Effector CD8-positive, alpha-beta T cell (primary cell): Measurements from ENCODE around the gene CATSPER1.

Experiments
- DNase-seq: peaks from one replicate; lab custom pipeline; 2025; lab: John Stamatoyannopoulos, UW

CATSPER1 gene

DNA sequence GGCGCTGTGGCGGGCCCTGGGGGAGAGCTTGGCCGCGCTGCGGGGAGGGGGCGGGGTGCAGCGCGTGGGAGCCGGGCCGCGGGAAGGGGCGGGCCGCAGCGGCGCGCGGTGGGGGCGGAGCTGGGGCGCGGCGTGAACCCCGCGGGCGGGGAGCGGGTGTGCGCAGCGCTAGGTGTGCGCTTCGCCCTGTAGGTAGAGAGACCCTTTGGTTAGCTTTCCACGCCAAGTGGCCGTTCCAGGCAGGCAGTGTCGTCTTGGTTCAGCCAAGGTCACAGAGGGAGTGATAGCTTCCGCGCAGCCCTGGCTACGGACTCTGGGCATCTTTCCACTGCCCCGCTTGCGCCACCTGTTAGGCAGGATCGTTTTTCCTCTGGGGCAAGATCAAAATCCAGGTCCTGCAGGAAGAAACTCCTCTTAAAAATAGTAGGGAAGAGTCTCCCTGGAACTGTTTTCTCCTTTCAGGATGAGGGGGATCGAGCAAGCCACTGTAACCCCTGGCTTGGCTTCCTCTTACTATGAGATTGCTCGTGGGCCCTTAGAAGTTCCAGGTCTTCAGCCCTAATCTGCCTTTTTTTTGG is 23.5 kb downstream of the CATSPER1 start:
- no peak for DNase-seq

DNA sequence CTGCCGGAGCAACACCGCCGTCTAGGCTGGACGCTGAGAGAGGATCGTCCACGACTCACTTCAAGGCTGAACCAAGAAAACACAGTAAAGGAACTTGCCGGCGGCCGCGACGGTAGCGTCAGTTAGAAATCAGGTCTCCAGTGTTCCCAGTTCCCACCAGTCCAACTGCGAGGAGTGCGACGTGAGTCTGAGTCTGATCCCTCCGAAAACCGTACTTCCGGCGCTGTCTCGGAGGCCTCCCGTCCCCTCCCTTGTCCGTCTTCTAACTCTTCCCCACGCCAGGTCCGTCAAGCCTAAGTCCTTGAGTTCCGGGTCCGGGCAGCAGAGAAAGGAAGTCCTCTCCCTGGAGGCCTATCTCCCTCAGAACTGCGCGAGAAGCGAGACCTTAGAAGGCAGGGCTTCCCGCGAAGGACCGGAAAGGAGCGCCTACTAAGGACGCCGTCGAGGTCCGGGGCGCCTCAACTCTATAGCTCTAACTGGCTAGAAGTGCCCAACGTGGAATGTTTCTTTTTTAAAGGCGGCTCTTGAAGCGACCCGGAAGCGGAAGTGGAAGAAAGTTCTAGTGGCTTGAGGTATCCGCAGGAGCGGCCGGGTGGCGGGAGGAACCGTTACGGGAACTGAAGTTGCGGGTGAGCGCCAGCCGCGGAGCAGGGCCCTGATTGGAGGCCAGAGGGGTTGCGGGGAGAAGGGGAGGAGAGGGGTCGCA is 24.2 kb downstream of the CATSPER1 start, which contains the start of the genes BANF1 and EIF1AD:
Gene BANF1 (plus strand): TSS at position 562 of the 706 bp plus-strand sequence. CDS start 748 bp downstream, outside the sequence.
Gene EIF1AD (minus strand): TSS at position 216 of the 706 bp plus-strand sequence. CDS start 1,768 bp downstream, outside the sequence.
- DNase-seq, result peak; percentile 86

DNA sequence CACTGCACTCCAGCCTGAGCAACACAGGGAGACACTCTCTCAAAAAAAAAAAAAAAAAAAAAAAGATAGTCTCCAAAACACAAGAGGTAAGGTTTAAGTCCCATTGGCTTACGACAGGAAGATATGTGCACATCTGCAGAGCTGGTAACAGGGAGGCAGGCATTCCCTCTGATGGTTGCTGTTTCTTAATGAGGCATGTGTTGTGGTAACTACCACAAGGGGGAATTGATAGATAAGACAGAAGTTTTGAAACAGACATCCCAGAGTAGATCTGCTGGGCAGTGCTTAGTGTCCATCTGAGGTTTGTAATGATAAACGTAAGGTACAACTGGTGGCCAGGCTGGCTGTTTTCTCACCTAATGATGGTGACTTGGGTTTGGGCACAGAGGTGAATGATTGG is 29.0 kb downstream of the CATSPER1 start:
- no peak for DNase-seq

DNA sequence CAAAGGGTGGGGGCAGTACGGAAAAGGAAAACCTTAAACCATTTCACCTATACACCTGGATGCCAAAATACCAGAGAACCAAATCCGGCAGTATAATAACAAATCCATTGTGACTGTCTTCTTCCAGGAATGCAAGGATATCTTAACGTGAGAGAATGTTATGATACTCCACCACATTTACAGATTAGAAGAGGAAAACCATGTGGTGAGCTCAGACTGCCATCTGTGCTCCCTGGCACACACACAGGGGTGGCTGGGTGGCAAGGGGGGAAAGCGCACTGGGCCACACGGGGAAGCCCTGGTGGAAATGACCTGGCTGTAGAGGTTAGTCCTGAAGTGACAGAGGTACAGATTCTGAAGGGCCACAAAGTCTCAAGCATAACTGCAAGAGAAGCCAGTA is 34.2 kb downstream of the CATSPER1 start:
- DNase-seq, result no peak

DNA sequence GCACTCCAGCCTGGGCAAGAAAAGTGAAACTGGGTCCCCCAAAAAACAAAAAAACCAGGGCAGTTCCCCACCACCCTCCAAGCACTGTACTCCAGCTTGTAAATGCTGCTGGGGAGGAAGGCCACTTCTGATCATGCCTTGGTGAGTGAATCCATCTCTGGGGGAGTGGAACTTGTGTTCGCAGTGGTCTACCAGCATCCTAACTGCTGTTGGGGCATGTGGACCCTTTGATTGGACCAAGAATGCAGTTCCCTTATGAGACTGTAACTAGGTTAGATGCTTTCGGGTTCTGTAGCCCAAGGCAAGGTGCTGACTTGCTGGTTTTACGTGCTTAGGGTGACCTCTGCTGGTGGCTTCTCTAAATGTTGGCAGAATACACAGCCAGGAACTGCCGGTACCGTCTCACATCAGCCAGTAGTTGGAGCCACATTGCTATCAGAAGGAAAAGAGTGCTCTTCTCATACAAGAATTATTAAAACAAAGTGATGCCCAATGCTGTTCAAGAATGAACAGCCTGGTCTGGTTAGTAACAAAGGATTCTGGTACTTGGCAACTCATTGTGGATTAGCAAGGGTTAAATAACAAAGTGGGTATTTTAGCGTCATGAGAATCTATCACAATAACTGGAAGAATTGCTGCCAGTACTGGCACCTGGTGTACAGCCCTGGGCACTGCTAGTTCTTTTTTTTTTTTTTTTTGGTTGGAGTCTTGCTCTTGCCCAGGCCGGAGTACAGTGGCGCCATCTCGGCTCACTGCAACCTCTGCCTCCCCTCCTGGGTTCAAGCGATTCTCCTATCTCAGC is 37.3 kb downstream of the CATSPER1 start:
- DNase-seq, result peak; percentile 86

DNA sequence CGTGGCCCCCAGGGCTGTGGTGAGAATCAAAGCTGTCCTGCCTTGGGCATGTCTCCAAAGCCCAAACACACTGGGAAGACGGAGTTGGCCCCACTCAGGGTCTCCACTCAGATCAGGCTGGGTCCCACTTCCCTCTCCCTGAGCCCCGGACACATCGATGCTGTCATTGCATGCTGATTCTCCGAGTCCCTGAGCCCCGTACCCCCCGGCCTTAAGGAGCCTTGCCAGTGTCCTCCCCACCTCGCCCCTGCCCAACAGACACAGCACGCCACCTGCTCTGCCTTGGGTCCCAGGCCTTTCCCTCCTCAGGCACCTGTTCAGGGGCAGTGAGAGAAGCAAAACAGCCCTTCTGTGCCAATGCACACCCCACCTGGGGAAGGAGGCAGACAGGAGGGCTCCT is 38.9 kb downstream of the CATSPER1 start:
- no peak for DNase-seq

DNA sequence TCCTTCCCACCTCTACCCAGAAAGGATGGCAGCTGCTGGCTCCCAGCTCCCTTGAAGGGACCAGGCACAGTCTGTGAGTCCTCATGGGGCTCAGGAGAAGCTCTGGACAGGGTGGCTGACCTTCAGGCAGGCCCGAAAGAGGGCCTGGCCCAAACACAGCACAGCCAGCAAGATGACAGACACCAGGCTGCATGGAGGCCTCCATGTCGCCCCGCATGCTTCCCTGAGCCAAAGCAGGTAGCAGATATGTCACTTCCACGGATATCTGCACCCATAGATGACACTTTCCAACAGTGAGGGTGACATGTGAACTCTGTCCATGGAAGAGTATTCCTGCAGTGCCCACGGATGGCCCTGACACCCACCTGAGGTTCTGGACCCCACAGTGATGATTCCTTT is 42.7 kb downstream of the CATSPER1 start:
- DNase-seq, result no peak

DNA sequence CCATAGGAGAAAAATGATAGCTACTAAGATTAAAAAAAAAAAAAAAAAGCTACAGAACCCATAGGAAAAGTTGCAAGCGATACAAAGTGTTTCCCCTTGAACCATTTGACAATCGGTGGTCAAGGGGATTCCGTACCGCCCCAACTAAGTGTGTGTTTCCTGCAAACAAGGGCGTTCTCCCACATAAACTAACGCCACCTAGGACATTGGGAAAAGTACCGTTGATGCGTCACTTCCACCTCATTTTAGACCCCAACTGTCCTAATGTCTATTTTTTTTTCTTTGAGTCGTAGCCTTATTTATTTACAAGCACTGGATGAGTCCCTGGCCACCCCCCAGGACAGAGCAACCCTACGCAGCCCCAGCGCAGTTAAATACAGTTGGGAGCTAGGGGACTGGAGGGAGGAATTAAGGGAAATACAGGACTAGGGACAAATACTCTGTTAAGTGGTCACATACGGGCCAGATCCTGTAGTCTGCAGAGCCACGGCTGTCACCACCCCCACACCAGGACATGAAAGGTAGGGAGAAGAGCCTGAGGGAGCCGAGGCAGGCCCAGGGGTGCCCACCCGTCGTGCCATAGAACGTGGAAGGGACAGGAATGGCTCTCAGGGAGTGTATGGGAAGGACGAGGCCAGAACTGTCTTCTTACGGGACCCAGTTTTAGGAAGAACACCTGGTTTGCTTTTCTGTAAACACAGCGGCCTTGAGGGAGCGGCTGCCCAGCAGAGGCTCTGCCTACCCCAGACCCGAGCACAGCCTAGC is 43.3 kb downstream of the CATSPER1 start:
- no peak for DNase-seq

DNA sequence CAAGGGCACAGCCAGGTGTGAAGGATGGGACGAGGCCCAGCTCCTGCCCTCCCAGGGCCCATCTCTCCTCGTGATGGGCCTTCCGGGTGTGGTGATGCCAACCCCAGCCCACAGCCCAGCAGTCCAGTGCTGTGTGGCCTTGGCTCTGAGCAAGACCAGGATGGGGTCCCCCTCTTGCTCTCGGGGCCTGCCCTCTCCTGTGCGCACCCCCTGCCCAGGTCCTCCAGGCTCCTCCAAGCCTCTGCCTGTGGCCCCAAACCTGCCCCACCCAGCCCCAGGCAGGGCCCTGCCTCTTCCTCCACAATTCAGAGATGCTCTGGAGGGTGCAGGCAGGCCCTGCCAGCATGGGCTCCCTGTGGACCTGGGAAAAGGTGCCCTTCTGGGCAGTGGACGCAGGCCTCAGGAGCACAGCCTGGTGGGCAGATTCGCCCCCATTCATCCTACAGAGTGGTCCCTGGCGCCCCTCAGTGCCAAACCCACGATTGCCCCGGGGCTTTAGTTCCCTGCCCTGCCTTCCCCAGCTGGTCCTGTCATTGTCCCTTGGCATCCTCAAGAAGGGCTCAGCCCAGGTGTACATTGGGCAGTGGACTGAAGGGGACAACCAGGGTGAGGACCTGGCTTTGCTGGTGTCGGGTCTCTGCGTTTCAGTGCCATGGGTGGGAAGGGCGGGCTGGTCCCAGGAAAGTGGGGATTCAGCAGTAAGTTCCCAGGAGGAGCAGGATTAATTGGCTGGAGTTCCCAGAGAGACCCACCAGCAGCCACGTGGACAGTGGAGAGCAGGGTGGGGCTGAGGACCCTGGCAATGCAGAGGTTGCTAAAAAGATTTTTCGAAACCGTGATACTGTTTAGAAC is 44.1 kb downstream of the CATSPER1 start:
- DNase-seq, result no peak

DNA sequence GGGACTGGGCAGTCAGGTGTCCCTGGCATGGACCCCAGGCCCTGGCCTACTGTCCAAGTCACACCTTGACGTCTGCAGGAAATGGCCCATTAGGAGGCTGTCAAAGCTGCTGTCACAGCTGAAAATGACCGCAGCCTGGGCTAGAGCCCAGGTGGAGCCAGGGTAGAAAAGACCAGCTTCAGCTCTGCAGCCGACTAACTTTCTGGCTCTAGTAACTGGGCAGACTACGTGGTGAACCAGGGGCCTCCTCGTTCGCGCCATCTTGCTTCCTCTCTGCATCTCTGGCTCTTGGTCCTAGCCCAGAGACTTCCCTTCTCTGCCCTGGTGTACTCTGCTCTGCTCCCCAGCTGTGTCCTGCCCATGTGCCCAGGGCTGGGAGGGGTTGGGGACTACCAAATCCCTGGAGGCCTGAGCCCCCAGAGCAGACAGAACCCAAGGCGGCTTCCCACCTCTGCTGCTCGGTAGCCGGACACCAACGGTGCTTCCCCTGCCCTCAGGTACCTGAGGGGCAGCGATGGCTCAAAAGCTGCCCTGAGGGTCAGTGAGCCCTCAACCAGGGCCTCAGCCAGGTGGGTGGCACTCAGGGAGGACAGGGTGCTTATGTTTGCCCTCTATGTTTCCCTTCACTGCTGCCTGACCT is 45.1 kb downstream of the CATSPER1 start:
- DNase-seq, result no peak

DNA sequence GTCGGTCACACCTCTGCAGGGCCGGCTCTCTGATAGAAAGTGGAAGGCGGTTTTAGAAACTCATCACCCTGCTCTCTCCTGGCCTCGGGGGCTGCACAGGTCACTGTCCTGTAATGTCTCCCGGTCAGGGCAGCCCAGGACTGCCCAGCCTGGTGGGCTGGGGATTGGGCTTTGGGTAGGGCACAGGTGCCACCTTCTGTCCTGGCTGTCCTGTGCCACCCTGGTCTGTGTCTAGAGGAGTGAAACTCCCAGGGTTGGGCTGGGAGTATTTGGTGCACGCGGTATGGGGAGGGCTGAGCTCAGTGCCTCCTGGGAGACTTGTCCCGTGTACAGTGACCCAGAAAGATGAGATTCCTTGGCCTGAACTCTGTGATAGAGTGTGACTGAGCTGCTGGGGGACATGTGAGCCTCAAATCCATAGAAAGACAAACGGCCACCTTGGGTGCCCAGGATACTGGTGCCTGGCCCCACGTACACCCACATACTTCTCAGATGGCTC is 47.0 kb downstream of the CATSPER1 start:
- no peak for DNase-seq

DNA sequence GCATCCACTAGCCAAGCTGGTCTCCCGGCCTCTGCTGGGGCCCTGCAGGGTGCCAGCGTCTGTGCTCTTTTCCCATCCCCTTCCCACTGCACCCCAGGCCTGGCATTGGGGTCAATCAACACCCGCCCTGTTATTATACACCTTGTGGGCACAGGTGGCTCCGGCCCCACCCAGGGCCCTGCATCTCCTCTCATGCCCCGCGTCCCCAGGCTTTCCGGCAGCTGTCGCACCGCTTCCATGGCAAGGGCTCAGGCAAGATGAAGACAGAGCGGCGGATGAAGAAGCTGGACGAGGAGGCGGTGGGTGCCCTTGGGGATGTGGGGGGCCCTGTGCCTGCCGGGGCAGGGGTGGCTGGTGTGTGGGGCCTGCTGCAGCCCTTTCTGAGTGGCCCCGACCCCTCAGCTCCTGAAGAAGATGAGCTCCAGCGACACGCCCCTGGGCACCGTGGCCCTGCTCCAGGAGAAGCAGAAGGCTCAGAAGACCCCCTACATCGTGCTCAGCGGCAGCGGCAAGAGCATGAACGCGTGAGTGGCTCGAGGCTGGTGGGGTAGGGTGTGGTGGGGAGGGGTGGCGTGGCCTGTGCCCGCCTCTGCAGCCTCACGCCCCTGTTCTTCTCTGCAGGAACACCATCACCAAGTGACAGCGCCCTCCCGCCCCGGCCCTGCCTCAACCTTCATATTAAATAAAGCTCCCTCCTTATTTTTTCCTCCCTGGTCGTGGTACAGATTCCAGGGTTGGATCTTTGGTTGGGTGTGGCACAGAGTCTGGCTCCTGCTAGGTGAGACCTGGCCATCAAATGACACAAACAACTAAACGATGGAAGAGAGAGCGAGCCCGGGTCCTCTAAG is 47.7 kb downstream of the CATSPER1 start:
- DNase-seq, result no peak

DNA sequence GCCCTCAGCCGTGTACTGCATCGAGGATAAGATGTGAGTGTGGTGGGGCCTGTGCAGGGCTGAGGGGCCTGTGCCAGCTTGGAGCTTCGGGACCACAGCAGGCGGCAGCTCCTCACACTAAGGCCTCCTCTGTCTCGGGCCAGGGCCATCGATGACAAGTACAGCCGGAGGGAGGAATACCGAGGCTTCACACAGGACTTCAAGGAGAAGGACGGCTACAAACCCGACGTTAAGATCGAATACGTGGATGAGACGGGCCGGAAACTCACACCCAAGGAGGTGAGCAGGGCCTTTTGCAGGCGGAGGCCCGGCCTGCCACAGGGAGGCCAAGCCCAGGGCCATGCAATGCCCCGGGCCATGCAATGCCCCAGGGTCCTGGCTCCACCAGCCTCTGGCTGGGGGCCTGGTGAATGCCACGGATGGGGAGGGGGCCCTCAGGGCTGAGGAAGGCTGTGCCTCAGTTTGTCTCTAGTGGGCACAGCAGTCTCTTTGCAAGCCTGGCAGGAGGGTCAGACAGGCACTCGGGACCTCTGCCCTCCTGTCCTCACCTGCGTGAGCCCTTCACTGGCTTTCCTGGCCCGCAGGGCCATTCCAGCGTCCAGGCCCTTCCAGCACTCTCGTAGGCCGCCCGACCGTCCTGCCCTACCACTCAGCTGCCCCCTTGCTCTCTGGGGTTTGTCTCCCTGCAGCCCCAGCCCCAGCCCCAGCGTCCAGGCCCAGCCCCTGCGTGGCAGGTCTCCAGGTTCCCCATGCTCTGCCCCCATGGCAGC is 48.5 kb downstream of the CATSPER1 start:
- DNase-seq, result no peak

DNA sequence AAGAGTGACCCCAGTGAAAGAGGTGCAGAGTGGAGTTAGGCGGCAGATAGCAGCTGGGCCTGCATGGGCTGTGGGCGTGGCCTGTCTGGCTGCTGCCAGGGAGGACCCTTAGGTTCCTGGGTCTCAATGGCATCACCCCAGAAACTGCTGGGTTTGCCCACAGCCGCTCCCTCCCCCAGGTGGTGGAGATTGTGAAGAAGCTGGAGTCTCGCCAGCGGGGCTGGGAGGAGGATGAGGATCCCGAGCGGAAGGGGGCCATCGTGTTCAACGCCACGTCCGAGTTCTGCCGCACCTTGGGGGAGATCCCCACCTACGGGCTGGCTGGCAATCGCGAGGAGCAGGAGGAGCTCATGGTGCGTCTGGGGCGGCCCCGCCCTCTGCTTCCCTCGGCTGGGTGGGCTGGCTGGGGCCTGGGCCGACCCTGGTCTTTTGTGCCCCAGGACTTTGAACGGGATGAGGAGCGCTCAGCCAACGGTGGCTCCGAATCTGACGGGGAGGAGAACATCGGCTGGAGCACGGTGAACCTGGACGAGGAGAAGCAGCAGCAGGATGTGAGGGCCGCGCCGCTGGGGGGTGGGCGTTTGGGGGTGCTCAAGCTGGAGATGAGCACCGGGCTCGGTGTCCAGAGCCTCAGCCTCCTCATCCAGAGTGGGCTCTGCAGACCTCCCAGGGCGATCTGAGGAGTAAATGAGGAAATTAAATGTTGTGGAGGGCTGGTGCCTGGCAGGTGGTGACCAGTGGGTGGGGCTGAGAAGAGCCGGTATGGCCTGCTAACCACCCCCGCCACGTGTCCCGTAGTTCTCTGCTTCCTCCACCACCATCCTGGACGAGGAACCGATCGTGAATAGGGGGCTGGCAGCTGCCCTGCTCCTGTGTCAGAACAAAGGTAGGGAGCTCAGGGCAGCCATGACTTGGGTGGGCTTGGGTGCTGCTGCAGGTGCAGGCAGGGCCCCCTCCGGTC is 49.8 kb downstream of the CATSPER1 start:
- DNase-seq, result no peak

DNA sequence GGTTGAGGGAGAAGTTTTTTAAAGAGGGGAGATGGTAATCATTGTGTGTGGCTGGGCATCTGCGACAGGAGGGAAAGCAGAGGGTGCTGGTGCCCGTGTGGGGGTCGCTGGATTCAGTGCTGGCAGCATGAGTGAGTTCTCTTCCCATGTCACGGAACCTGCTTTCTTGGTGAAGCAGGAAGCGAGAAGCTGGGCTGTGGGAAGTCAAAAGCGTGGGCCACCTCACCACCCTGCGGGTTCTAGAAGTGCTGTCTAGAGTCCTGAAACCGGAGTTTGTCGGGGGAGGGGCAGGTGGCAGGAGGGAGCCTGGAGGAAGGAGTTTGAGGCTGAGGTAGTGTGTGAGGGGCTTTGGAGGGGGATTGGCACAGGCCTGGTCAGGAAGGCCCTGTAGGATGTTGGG is 50.5 kb downstream of the CATSPER1 start:
- DNase-seq, result no peak

DNA sequence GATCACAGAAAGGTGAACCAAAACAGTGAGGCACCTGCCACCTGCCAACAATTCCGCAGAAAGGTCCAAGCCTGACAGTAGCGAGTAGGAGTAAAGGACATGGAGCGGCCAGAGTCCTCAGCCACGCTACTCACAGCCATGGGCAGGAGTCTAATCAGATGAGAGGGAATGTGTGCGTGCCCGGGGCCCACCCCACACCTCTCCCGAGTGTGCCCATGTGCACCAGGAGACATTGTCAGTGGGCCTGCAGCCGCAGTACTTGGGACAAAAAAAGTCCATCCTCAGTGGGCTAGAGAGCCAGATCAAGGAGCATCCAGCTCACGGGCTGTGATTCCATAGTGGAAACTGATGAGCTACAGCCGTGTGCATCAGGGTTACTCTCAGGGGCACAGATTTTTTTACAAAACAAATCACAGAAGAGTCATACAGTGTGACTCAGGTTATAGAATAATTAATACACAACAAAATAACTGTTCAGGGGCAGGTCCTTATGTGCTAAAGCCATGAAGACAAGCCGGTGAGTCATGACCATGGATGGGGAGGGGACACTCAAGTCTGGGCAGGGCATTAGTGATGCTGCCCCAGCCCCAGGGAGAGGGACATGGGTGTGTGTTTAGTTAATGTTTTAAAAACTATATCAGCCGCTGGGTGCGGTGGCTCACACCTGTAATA is 52.7 kb downstream of the CATSPER1 start:
- no peak for DNase-seq

DNA sequence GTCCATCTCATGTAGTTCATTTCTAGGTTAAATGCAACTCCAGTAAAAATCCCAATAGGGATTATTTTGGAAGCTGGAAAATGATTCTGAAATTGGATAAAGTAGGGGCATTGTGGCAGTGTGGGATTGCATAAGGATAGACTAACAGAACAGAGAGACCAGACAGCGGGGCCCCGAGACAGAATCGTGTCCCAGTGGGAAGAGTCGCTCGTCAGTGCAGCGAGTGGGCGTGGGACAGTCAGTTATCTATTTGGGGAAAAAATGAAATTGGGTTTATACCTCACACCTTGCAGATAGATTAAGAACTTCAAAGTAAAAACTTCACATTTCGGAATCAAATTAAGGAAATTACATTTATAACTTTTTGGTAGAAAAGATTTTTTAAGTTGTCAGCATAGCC is 54.2 kb downstream of the CATSPER1 start:
- no peak for DNase-seq
